ENCODE measurements around the gene GJB4. TPM values are rescaled to one million over a fixed set of nuclear protein-coding genes. Genes with fewer than 3 reads are reported as not detected.

Gene GJB4
- 0.33 TPM for total RNA-seq

GRCh38 chr1:34759503-34760357, at the start of gene GJB4:
GJB4 (plus strand) TSS chr1:34759740; CDS start chr1:34761255, 1,515 bp downstream.

GRCh38 chr1:34754964-34755637, 4.4 kb upstream of the GJB4 start, which contains the start of gene GJB5:
GJB5 (plus strand) TSS chr1:34755047; CDS start chr1:34757331, 2,284 bp downstream.

DNA sequence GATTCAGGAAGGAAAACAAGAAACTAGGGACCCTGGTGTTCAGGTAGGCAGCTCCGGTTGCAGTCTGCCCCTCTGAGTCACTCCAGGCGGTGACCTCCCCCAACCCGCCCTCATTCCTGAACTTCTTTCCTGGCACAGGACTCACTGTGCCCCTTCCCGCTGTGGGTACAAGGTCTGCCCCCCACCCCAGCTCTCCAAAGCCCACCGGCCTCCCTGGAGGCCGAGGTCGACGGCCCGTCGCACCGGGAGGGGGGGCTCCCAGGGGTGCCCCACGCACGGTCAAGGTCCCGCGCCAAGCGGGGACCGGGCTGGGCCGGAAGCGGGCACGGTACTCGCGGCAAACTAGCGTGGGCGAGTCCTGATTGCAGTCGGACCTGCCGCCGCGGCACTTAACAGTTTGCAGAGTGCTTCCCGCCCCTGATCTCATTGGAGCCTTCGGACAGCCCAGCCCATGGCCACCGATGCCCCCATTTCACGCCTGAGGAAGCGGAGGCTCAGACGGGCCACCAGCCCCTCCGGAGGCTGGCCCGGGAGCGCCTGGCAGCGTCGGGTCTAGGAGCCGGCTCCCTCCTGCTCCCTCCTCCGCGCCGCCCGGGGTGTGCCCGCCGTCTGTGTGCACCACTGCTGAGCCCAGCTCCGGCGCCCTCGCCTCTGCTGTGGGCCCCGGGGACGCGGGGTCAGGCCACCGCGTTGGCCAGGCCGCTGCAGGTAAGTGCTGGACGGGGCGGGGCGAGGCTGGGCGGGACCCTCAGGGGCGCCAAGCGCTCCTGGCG, 21.7 kb downstream of the GJB4 start, which contains the start of gene GJB3:
Gene GJB3 (plus strand): TSS at position 144 of the 773 bp plus-strand sequence. CDS start 3,549 bp downstream, outside the sequence.

DNA sequence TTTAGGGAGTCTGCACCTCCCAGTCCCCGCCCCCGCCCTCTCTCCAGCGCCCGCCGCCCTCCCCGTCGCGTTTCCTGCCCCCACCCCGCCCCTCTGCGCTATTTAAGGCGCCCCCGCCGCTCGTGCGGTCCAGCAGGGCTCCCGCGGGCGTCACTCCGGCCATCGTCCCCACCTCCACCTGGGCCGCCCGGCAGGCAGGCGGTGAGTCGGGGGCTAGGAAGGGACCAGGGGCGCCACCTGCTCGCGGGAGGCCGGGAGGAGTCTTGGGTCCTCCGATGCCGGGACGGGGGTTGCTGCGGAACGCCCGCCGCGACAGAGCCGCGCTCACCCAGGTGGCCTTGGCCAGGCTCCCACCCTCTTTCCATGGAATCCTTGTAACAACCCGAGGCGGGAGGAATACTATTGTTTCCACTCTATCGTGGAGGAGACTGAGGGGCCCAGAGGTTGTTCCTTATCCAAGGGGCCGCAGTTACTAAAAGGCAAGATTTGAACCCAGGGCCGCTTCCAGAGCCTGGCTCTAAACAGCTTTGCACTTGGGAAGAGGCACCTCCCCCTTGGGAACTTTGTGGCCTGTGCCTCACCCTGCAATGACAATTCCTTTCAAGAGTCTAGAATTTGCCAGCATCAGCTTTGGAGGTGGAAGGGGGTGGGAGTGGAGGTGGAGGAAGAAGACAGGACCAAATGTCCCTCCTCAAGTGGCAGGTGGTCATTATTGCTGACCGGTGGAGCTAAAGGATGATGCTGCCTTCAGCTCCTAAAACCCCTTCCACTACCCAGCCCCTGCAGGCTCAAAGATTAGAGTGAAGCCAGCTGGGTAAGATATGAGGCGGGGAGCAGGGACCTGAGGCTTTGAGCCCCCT, 33.6 kb downstream of the GJB4 start, which contains the start of gene GJA4:
Gene GJA4 (plus strand): TSS at position 132 of the 860 bp plus-strand sequence. CDS start 1,215 bp downstream, outside the sequence.

Other genes with a start within 250 kb of the GJB4 start
- gene GJB5, start 4.7 kb upstream of the GJB4 start, total RNA-seq = 1.0 TPM
- 1.6 TPM for gene GJB3, start 21.5 kb downstream of the GJB4 start, total RNA-seq
- 18.1 TPM for gene GJA4, start 33.3 kb downstream of the GJB4 start, total RNA-seq
- 11.3 TPM for gene SMIM12, start 100.0 kb downstream of the GJB4 start, total RNA-seq
- gene DLGAP3, start 169.9 kb downstream of the GJB4 start, total RNA-seq = 2.6 TPM
- gene TMEM35B, start 225.6 kb downstream of the GJB4 start, total RNA-seq = 19.6 TPM